RWPE2 (cell line): Measurements from ENCODE around the gene WWOX.

Experiments
- ATAC-seq: fragments of 200-7000 bp; cut with Tn5 transposase; 3 replicates; pipeline ENCODE4 v1.9.1; 2021; ENCODE audit warnings: low read depth
- DNase-seq: peaks from one replicate; pipeline ENCODE4 v3.0.0-alpha.2; 2020; ENCODE audit warnings: low spot score
- H3K27ac ChIP-seq: fragments of 450-650 bp; 2 replicates; pipeline ENCODE4 v1.5.1; 2017; ENCODE audit warnings: mild to moderate bottlenecking; ENCODE audit not compliant: poor library complexity, severe bottlenecking
- H3K27me3 ChIP-seq: fragments of 250-450 bp; sonication (Bioruptor Pico); 2 replicates; pipeline ENCODE4 v1.5.1; 2021; ENCODE audit warnings: mild to moderate bottlenecking, moderate library complexity; ENCODE audit not compliant: insufficient read depth, poor library complexity, severe bottlenecking
- H3K36me3 ChIP-seq: fragments of 250-450 bp; sonication (Bioruptor Pico); 2 replicates; pipeline ENCODE4 v1.5.1; 2020; ENCODE audit warnings: low read depth, mild to moderate bottlenecking, moderate library complexity
- H3K4me1 ChIP-seq: fragments of 250-450 bp; sonication (Bioruptor Pico); 2 replicates; pipeline ENCODE4 v1.5.1; 2021; ENCODE audit warnings: mild to moderate bottlenecking, moderate library complexity; ENCODE audit not compliant: insufficient read depth, poor library complexity, severe bottlenecking
- H3K4me3 ChIP-seq: fragments of 250-450 bp; sonication (Bioruptor Pico); 2 replicates; pipeline ENCODE4 v1.5.1; 2021; ENCODE audit warnings: mild to moderate bottlenecking, moderate library complexity; ENCODE audit not compliant: severe bottlenecking
- H3K9me3 ChIP-seq: fragments of 250-450 bp; sonication (Bioruptor Pico); 2 replicates; pipeline ENCODE4 v1.5.1; 2021; ENCODE audit warnings: mild to moderate bottlenecking, moderate library complexity; ENCODE audit not compliant: severe bottlenecking
- TF ChIP-seq, protein P1 (sequence below): fragments of 450-650 bp; IDR thresholded peaks from one replicate; pipeline ENCODE4 v1.5.1; 2017; ENCODE audit warnings: mild to moderate bottlenecking, moderate library complexity; ENCODE audit not compliant: poor library complexity, severe bottlenecking

WWOX gene

DNA sequence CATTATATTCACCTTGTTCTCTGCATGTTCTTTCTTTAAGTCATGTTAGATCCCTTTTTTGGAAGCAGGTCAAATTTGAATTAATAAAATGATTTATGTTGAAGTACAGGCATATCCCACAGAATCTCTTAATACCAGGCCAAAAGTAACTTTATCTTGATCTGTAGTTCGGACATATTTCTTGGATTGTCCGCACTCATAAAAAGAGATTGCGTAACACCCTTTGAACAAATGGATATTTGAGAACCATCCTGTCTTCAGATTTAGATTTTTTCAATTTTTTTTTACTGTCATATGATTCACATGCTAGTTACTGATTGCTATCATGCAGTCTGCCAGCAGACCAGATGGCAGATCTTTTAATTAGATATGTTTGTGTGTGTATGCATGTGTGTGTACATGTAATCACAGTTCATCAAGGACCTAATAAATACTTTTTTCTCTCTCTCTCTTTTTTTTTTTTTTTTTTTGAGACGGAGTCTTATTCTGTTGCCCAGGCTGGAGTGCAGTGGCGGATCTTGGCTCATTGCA is 352.6 kb downstream of the WWOX start:
- ATAC-seq (no peak), DNase-seq (no peak)
- no peak overlapping the region for H3K27ac ChIP-seq
- no peaks in the 10 kb centered on the region for H3K4me1 ChIP-seq
- no peaks in the 10 kb centered on the region for H3K36me3 ChIP-seq
- TF ChIP-seq, protein P1, sequence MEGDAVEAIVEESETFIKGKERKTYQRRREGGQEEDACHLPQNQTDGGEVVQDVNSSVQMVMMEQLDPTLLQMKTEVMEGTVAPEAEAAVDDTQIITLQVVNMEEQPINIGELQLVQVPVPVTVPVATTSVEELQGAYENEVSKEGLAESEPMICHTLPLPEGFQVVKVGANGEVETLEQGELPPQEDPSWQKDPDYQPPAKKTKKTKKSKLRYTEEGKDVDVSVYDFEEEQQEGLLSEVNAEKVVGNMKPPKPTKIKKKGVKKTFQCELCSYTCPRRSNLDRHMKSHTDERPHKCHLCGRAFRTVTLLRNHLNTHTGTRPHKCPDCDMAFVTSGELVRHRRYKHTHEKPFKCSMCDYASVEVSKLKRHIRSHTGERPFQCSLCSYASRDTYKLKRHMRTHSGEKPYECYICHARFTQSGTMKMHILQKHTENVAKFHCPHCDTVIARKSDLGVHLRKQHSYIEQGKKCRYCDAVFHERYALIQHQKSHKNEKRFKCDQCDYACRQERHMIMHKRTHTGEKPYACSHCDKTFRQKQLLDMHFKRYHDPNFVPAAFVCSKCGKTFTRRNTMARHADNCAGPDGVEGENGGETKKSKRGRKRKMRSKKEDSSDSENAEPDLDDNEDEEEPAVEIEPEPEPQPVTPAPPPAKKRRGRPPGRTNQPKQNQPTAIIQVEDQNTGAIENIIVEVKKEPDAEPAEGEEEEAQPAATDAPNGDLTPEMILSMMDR: no peak
- no peak overlapping the region for H3K4me3 ChIP-seq
- H3K27me3 ChIP-seq: no peaks in the 10 kb centered on the region
- no peaks in the 10 kb centered on the region for H3K9me3 ChIP-seq

DNA sequence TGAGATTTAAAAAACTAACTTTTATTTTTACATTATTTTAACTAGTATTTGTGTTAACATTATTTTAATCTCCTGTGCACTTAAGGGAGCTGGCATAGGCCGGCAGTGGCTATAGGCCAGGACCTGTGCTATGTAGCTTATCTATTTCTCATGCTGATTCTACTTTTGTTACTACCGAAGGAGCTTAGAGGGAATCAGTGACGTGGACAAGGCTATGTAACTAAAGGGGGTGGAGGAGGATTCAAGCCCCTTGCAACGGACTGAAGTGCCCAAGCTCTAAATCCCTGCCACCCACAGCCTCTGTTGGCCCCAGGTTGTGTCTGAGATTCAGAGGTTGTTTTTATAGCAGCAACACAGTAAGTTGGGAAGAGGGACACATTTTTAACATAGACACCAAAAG is 356.4 kb downstream of the WWOX start:
- no peak for ATAC-seq
- Histone ChIP-seq H3K4me1 (no peaks in the 10 kb centered on the region), H3K27me3 (no peaks in the 10 kb centered on the region), H3K27ac (no peak overlapping the region), H3K36me3 (no peaks in the 10 kb centered on the region), H3K9me3 (peaks cover 2% of the 10 kb centered on the region), H3K4me3 (no peak overlapping the region)
- DNase-seq: no peak
- TF ChIP-seq, protein P1: no peak

DNA sequence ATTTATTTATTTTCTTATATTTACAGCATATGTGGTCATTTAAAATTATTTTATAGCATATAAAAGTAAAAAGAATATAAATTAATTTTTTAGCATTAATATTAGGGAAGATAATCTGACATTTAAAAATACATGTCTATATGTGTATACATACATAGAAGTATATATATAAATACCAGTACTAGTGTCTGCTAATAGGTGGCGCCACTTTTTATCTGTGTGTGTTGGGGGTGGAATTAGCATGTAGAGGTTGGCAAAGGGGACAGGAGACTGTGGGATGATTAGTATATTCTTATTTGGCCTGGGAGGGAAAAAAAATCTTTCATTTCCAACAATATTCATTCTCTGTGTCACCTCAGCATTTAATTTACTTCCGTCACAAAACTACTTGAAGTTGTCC is 359.1 kb downstream of the WWOX start:
- no peak for ATAC-seq
- DNase-seq: no peak
- Histone ChIP-seq H3K4me3 (no peak overlapping the region), H3K36me3 (no peaks in the 10 kb centered on the region), H3K4me1 (no peaks in the 10 kb centered on the region), H3K9me3 (peaks cover 2% of the 10 kb centered on the region), H3K27ac (no peak overlapping the region), H3K27me3 (no peaks in the 10 kb centered on the region)
- TF ChIP-seq, protein P1: peak; percentile 5

DNA sequence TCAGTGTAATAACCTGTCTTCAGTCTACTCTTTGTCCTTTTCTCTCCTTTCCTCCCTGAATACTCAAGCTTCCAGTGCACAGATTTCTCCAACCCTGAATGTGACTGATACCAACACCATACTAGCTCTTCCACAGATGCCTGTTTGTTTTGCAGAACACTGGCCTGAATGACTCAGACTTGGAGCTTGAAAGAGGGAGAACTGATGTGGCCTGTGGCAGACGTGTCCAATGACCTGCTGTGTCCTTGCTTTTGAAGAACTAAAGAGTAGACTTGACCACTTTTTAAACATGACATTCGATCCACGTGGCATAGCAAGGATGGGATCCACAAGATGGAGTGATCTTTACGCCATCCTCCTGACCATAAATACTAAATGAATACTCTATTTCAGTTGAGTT is 361.0 kb downstream of the WWOX start:
- Histone ChIP-seq H3K27me3 (no peaks in the 10 kb centered on the region), H3K36me3 (no peaks in the 10 kb centered on the region), H3K27ac (no peak overlapping the region), H3K4me3 (no peak overlapping the region), H3K9me3 (peaks cover 2% of the 10 kb centered on the region), H3K4me1 (no peaks in the 10 kb centered on the region)
- TF ChIP-seq, protein P1: no peak
- DNase-seq (no peak), ATAC-seq (0 out of 3 replicates have a peak, but pooled peaks have one; percentile 24)

DNA sequence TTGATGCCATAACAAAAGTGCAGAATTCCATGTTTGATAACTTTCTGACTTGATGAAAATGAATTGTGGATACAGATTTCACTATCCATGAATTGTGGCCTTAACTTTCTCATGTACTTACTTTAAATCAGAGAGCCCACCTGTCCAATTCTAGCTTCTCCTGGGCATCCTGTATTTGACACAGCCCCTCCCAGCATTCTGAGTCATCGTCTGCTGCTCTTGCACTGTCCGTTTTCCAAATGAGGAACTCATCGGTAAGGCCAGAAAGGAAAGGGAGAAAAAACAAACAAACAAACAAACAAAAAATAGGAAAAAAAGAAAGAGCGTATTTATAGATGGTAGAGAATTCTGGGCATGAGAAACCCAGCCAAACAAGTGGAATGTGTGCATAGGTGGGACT is 361.6 kb downstream of the WWOX start:
- Histone ChIP-seq H3K4me3 (no peak overlapping the region), H3K4me1 (no peaks in the 10 kb centered on the region), H3K36me3 (no peaks in the 10 kb centered on the region), H3K9me3 (peaks cover 2% of the 10 kb centered on the region), H3K27ac (no peak overlapping the region), H3K27me3 (no peaks in the 10 kb centered on the region)
- ATAC-seq: peak; percentile 65; the same call in 2 of the 3 replicates
- no peak for DNase-seq
- TF ChIP-seq, protein P1: no peak
